Testis (tissue), 2 donors: ENCODE measurements around the gene TMEM184A.

Source experiments
- POLR2A ChIP-seq: fragments of 450-650 bp; IDR thresholded peaks from one replicate; pipeline ENCODE4 v1.6.1; 2017; ENCODE audit warnings: antibody characterized with exemption, mild to moderate bottlenecking, moderate library complexity
- TF ChIP-seq, protein P1 (sequence below), 3 experiments: fragments of 450-650 bp in 2 of 3; fragments of 200-600 bp in 1 of 3; sonication (generic) in 1 of 3; IDR thresholded peaks; one replicate each; pipeline ENCODE4 v1.5.1; 2016 to 2019; ENCODE audit warnings: antibody characterized with exemption in 3 of 3, mild to moderate bottlenecking in 2 of 3, moderate library complexity in 1 of 3

DNA sequence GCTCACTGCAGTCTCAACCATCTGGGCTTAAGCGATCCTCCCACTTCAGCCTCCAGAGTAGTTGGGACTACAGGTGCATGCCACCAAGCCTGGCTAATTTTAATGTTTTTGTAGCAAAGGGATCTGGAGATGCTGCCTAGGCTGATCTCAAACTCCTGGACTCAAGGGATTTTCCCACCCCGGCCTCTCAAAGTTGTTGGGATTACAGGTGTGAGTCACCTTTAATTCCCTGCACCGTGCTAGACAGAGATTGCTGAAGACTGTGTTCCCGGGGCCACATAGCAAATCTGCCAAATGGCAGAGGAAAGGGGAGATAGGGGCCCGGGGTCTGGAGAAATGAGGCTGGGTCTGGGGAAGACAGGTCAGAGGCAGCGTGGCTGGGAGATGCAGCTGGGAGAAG, 34.5 kb upstream of the TMEM184A start:
- TF ChIP-seq, protein P1, sequence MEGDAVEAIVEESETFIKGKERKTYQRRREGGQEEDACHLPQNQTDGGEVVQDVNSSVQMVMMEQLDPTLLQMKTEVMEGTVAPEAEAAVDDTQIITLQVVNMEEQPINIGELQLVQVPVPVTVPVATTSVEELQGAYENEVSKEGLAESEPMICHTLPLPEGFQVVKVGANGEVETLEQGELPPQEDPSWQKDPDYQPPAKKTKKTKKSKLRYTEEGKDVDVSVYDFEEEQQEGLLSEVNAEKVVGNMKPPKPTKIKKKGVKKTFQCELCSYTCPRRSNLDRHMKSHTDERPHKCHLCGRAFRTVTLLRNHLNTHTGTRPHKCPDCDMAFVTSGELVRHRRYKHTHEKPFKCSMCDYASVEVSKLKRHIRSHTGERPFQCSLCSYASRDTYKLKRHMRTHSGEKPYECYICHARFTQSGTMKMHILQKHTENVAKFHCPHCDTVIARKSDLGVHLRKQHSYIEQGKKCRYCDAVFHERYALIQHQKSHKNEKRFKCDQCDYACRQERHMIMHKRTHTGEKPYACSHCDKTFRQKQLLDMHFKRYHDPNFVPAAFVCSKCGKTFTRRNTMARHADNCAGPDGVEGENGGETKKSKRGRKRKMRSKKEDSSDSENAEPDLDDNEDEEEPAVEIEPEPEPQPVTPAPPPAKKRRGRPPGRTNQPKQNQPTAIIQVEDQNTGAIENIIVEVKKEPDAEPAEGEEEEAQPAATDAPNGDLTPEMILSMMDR (IDR thresholded peaks at IDR 0.05) = no peak
- TF ChIP-seq POLR2A = no peak
